HEK293 (cell line): ENCODE measurements around the gene SH3TC1.

Experiments
- FEZF1 ChIP-seq: fragments of 450-650 bp; formaldehyde crosslinking; IDR thresholded peaks from 2 replicates; pipeline ENCODE4 v1.5.1; 2016; ENCODE audit warnings: missing biosample characterization, missing genetic modification characterization
- SETDB1 ChIP-seq: IDR thresholded peaks from one replicate; pipeline ENCODE4 v1.6.1; 2017; ENCODE audit warnings: mild to moderate bottlenecking, low read length, moderate library complexity, mixed read lengths; ENCODE audit not compliant: insufficient read length
- SP2 ChIP-seq: fragments of 450-650 bp; formaldehyde crosslinking; IDR thresholded peaks from 2 replicates; pipeline ENCODE4 v1.5.1; 2016; ENCODE audit warnings: missing biosample characterization, missing genetic modification characterization
- ZNF184 ChIP-seq: fragments of 450-650 bp; IDR thresholded peaks from 2 replicates; pipeline ENCODE4 v1.5.1; 2018; ENCODE audit warnings: missing biosample characterization, mild to moderate bottlenecking, missing genetic modification characterization
- ZNF335 ChIP-seq: fragments of 450-650 bp; formaldehyde crosslinking; conservative IDR thresholded peaks from 2 replicates; pipeline ENCODE4 v1.5.1; 2016; ENCODE audit warnings: missing biosample characterization, missing genetic modification characterization
- ZNF514 ChIP-seq: fragments of 450-650 bp; formaldehyde crosslinking; IDR thresholded peaks from 2 replicates; pipeline ENCODE4 v1.5.1; 2016; ENCODE audit warnings: missing biosample characterization, missing genetic modification characterization
- ZNF560 ChIP-seq: fragments of 450-650 bp; formaldehyde crosslinking; IDR thresholded peaks from 2 replicates; pipeline ENCODE4 v1.5.1; 2017; ENCODE audit warnings: missing biosample characterization, missing genetic modification characterization, borderline replicate concordance
- ZNF792 ChIP-seq: fragments of 450-650 bp; formaldehyde crosslinking; IDR thresholded peaks from 2 replicates; pipeline ENCODE4 v1.5.1; 2016; ENCODE audit warnings: missing biosample characterization, missing genetic modification characterization
- TF ChIP-seq, protein P1 (sequence below): fragments of 450-650 bp; formaldehyde crosslinking; IDR thresholded peaks from 2 replicates; pipeline ENCODE4 v1.5.1; 2016; ENCODE audit warnings: missing biosample characterization, missing genetic modification characterization

DNA sequence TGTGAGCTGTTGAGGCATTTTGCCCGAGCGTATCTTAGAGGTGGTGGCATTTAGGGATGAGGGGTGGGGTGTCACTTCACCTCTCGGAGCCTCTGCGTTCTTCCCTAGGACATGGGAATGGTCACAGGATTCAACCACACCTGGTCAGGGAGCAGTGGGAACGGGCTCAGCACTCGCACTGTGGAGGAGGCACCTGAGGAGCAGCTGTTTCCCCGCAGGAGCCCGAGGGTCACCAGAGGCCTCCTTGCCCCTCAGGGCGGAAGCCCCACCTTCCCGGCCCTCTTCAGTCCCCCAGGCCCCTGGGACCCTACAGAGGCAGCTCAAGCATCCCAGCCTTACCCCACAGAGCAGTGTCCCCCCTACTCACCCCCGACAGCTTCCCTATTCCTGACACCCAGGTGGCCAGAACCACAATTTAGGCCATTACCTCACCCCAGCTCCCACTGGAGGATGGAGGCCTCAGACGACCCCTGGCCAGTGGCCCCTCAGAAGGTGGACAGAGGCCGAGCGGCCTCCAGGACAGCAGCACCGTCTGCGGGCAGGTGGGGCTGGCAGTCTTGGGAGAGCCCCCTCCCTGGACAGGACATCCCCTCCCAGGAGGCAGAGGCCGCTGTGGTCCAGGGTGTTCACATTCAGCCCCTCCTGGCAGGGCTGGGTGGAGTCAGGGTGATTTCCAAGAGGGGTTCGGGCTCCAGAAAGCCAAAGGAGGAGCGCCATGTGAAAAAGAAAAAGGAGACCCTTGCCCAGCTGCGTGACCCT lies 66.3 kb downstream of the SH3TC1 start:
- TF ChIP-seq ZNF560 (tag by site-specific recombination): no peak
- TF ChIP-seq ZNF335 (tag by site-specific recombination): no peak
- TF ChIP-seq, protein P1, sequence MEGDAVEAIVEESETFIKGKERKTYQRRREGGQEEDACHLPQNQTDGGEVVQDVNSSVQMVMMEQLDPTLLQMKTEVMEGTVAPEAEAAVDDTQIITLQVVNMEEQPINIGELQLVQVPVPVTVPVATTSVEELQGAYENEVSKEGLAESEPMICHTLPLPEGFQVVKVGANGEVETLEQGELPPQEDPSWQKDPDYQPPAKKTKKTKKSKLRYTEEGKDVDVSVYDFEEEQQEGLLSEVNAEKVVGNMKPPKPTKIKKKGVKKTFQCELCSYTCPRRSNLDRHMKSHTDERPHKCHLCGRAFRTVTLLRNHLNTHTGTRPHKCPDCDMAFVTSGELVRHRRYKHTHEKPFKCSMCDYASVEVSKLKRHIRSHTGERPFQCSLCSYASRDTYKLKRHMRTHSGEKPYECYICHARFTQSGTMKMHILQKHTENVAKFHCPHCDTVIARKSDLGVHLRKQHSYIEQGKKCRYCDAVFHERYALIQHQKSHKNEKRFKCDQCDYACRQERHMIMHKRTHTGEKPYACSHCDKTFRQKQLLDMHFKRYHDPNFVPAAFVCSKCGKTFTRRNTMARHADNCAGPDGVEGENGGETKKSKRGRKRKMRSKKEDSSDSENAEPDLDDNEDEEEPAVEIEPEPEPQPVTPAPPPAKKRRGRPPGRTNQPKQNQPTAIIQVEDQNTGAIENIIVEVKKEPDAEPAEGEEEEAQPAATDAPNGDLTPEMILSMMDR (tag by site-specific recombination): no peak
- TF ChIP-seq ZNF184 (tag by site-specific recombination): no peak
- TF ChIP-seq ZNF514: no peak
- no peak for TF ChIP-seq FEZF1
- TF ChIP-seq ZNF792: no peak
- TF ChIP-seq SP2: no peak
- no peak for TF ChIP-seq SETDB1
